ENCODE data around the gene RHOBTB1.
"Not testable (repeated sequence)": the region's sequence is repeated elsewhere in the genome, so short reads cannot be mapped to it uniquely, and the experiment has no call there.

Gene RHOBTB1

DNA sequence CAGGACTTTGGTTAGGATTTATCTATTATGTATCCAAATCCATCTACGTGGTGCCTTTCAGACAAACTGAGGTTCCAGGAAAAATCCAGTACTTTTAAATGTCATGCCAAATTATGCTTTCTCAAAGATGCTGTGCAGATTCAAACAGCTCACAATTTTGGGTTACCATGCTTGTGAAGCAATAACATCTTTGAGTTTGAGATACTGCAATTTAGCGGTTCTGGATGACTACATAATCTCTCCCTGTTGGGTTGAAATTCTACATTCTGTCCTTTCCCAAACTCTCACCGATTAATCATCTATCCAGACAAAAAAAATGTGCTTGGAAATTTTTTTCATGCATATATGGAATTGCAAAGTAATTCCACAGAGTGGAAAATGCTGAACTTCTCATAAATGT is 3.5 kb downstream of the RHOBTB1 start:
- no peak for DNase-seq

DNA sequence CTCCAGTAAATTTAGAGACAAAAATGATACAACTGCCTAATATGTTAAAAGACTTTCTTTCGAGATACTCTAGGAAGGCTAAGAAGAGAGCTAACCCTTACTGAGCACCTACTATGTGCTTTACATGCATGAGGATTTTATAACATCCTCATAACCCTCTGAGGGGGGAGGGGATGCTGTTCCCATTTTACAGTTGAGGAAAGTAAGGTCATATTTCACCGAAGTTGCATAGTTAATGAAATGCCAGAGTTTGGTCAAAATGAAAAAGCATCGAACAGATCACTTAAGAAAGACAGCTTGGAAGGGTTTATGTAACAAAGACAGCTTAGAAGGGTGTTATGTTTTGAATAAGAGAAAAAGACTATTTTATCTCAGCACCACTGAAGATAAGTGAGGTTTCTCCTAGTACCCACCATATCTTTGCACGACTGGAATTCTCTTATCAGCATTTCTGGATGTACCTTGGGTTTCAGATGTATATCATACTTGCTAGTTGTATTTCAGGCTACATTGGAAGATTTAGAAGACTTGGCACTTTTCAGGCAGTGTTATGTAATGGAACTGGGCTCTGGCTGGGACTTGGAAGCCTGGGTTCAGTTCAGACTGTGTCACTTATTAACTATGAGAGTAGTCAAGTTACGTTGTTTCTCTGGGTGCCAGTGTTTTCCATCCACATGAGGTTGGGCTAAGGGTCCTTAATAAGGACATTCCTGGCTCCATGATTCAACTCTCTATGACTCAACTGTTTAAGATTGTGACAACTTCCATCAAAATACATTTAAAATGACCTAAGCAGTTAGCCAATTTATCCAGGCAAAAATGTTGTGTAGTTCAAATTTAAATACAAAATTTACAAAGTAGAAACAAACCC is 6.0 kb downstream of the RHOBTB1 start:
- no peak for DNase-seq

DNA sequence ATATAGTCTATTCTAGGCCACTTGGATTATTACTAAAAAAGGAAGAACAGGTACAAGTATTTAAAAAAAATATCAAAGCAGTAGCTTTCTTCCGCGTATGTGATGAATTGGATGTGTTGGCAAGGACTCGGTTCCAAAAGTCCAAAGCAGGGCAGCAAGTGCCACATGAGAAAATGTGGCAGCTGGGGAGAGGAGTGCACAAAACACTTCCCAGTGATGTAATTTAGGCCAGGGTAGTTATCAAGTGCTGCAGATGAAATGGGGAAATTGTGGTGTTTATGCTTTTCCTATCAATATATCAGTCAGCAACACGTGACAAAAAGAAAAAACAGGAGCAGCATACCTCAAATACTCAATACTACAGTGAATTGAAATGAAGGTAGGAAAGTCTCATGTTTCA is 7.0 kb downstream of the RHOBTB1 start:
- DNase-seq = no peak

DNA sequence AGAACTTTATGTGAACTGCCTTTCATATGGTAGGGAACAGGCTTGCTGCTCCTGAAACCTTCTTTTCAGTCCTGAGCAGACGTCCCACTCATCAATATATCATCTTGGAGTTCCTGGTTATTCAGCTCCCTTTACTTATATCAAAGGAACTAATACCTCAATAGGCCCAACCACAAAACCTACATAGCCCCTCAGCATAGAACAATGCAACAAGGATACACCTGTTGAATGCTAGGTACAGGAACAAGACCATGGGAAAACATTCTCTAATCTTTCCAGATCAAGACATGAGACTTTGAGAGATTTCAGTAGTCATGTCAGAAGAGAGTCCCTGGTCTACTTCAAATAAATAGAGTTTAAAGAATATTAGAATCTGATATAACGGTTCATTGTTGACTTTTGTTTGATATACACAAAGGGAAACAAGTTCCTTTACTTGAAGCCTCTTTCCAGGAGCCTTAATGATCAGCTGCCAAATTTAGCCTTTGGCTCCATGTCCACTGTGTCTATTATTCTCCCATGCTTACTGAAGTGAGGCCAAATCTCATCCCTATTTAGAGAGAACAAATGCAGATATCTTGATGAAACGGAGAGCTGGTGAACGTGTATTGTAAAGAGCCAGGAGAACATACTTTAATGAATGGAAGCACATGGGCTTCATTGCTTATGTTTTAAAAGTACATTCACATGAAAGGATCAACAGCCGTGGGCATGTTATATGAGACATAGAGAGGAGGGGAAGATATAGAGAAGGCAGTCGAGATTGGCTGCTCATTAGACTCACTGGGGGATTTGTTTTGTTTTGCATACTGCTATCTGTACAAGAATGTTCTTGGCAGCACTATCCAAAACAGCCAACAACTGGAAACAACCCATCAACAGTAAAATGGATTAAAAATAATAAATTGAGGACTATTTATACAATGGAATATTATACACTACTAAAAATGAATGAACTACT is 9.5 kb downstream of the RHOBTB1 start:
- DNase-seq = no peak

DNA sequence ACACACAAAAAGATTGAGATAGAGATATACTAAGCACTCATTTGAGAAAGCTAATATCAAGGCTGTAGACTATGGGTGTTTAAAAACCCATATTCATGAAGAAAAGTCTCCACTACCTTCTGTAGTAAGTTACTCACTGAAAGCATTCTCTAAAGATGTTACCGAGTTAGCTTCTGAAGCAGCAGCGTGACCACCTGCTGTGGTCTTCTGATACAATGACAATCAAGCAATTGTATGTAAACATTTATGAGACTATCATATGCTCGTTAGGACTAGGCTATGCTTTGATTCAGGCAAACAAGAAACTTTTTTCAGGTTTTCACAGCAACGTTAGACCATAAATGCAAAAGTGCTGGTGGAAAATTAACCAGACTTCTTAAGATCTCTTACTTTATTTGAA is 11.2 kb downstream of the RHOBTB1 start:
- DNase-seq = no peak

DNA sequence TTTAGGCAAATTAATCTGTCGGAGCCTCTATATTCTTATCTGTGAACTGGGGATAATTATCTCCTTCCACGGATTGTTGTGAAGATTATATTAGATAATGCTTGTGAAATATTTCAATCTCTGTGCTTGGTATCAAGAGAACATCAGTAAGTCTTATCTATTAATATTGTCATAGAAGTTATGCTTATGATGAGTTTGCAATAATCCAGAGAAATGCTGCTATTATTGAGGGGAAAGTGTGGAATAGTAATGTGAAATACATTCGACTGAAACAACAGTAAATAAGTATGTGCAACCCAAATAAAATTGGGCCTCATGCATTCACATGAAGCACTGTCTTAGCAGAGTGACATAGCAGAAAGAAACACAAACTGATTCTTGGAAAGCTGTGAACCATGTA is 13.7 kb downstream of the RHOBTB1 start:
- no peak for DNase-seq

DNA sequence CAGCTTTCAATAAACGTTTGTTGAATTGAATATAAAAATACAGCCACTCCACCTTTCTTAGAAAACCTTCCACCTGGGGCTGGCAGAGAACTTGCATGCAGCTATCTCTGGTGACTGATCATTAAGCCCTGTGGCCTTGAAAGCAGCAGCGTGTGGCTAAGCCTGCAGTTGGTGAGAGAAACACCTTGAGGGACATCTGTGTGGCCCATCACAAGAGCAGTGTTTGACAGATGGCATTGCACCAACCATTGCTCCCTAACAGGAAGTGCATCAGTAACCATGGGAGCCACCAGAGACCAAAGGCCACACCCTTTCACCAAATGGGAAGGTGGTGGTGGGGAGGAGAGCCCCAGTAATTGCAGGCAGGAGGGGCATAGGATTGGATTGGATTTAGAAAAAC is 22.4 kb downstream of the RHOBTB1 start:
- DNase-seq = no peak

DNA sequence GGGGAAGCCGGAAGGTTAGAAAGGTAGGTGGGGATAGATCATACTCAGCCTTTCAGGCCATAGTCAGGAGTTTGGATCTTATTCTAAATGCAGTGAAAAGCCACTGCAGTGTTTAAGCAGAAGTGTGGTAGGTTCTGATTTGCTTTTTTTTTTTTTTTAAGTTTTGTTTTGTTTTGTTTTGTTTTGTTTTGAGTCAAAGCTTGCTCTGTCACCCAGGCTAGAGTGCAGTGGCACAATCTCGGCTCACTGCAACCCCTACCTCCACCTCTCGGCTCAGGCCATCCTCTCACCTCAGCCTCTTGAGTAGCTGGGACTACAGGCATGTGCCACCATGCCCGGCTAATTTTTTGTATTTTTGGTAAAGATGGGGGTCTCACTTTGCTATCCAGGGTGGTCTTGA is 23.5 kb downstream of the RHOBTB1 start:
- DNase-seq = no peak

DNA sequence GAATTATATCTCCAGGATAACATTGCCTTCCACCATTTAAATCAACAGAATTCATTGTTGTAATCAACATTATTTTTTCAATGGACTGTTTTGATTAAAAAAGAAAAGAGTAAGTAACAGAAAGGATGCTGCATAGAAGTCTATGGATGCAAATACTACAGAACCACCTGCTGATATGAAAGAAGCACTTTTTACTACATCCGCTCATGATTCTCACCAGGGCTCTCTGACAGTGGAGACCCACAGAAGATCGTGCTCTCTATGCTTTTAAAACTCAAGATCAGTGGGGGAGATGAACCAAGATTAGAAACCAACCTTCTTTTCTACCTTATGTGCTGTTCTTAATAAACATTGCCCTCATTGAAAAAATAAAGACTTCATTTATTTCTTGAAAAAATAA is 24.4 kb downstream of the RHOBTB1 start:
- no peak for DNase-seq

DNA sequence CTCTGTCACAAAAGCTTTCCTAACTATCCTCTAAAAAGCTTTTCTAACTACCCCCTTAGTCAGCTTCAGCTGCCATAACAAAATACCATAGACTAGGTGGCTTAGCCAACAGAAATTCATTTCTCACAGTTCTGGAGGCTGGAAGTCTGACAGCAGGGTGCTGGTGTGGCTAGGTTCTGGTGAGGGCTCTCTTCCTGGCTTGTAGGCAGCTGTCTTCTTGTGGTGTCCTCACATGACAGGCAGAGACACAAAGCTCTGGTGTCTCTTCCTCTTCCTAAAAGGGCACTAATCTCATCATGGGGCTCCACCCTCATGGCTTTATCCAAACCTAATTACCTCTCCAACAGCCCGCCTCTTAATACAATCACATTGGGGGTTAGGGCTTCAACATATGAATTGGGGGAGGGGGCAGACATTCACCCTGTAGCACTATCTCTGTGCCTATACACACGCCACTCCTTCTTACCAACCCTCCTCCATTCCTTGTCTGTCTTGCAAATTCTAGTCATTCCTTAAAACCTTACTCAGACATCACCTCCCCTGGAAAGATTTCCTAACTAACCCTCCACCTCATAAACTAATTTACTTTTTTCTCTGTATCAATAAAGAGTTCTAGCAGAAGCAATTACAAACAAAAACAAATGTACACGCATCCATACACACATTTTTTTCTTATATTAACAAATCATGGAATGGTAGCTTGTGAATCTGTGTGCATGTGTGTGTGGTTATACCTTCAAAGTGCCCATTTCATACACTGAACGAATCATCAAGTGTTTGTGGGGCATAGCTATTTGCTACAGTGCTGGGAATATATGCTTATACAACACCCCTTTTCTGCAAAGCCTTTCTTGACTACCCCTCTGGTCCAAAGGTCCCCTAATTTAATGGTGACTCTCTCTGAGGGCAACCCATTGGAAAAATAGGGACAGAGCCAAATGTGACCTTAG is 26.4 kb downstream of the RHOBTB1 start:
- DNase-seq = no peak

DNA sequence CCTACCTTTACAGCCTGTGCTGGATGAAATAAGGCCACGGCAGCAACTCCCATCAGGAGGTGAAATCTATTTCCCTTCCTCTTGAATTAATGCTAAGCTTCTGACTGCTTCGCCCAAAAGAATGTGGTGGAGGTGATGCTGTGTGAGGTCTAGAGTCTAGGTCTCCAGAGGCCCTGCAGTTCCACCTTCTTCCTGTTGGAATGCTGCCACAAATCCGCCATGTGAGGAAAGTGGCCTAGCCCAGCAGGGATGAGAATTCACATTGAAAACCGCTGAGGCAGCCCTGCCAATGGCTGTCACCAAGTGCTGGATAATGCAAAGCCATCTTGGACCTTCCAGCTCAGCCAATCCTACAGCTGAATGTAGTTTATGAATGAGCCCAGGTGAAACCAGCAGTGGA is 28.0 kb downstream of the RHOBTB1 start:
- DNase-seq = no peak

DNA sequence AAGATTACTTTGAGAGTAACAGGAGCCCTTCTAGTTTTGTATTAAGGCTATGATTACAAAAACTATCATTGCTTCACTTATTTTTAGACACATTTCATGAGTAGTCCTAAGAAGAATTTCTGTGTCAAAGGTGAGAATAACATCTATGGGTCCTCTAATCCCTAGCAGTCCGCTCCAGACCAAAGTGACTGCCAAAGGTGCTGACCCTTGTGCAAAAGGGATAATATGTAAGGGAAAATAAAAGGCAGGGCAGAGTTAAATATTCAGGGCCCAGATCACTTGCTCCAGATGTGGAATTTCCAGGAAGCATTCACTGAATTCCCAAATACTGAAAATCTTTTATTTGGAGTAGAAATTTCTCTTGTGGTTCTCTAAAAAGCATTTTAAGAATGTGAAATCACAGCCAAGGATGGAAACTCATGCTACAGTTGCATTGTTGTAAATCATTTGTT is 29.3 kb downstream of the RHOBTB1 start:
- DNase-seq = no peak

DNA sequence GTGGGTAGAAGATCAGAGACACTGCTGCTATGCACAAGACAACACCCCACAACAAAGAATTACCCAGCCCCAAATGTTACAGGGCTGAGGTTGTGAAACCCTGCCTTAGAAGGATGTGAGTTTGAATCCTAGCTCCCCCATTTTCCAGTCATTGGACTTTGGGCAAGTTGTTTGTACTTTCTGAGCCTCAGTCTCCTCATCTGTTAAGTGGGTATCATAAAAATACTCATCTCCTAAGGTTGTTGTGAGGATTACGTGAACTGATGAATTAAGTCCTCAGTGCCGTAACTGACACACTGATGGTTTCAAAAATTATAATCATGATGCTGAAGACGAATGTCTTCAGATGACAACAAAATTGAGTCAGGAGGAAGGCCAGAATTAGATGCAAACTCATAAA is 30.3 kb downstream of the RHOBTB1 start:
- DNase-seq = no peak

DNA sequence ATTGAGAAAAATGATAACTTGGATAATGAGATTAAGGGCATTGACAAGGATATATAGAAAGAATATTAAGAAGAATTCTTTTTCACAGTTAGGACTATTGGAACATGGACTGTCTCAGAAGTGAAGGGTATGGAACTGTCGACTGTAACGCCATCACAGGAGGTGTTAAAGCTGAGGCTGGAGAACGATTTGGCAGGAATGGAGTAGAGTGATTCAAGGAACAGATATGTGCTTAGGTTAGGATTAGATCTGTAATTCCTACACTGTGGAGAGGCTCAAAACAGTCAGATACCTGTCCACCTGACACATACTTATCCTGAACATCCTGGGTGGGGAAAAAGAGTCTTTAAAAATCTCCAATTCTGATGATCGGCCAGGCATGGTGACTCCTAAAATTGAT is 30.9 kb downstream of the RHOBTB1 start:
- DNase-seq = no peak

DNA sequence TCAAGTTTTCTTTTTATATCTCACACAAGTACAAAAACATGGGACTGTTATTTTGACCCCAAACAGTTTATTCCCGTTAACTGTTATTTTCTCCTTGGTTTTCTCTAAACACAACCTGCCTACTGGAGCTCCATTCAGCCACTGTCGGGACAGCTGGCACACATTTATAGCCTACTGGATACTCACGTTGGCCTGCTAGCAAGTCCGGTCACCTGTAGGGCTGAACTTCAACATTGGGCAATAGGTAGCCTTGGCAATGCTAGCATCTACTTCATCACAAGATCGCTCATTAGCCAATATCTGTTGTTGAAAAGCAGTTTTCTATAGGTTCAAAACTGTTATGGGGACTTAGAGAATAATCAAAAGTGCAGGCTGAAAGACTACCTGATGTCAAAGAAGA is 32.3 kb downstream of the RHOBTB1 start:
- no peak for DNase-seq

DNA sequence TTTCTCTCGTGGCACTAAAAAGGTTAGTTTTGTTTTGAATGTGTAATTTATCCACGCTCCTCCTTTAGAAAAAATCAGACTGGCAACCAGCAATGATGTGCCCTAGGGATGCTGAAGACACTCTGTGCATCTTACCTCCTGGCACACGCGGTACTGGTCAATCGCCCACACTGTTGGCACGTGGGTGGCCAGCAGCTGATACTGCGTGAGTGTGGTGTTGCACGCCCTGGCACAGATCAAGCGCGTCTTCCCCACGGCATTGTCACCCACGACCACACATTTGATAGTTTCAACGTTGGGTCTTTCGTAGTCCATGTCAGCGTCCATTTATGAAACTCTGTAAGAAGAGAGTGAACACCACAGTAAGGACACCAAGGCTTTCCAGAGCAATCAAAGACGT is 32.8 kb downstream of the RHOBTB1 start:
- no peak for DNase-seq

DNA sequence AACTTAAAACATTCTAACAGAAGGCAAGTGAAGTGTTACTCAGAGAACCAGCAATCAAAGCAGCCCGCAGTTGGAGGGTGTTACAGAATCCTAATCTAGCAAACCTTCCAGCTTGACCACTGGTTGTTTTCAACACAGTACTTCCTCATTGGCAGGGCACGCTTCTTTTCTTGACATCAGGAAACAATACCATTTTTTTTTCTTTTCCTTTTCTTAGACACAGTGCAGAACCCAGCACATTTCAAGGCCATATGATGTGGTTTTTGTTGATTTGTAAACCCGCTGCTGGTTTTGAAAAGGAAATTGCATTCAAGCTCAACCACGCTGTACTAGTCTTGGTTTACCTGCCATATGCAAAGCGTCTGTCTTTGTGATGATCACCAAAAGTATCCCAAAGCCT is 33.4 kb downstream of the RHOBTB1 start:
- no peak for DNase-seq

DNA sequence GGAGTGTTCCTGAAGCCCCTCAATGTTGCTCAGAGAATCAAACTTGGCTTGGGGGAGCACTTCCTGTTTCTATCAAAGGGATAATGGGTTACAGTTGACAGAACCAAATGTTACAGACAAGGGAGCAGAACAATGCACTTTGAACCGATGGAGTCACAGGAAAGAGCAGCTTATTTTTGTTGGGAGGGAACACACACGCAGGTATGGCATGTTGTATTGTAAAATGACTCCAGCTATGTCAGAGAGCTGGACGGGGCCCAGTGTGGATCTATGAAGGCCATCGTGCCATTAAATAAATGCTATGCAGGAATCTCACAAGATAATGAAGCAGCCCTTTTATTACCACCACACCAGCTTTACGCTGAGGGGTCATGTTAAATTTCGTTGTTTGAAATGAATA is 35.1 kb downstream of the RHOBTB1 start:
- no peak for DNase-seq

DNA sequence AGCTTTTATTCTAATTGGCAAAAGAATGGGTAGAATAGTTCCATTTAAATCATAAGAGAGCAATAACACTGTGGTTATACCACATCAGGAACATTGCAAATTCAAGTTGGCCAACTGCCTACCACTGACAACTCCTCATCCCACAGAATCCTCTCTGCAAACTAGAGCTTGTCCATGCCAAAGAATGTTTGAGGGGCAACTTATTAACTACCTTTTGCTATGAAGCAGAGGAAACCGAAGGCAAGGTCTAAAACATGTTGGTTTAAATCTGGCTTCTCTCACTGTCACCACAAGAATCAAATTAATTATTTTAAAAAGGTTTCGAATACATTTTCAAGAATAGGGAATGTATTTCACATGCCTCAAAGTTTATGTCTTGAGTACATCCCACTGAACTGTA is 36.0 kb downstream of the RHOBTB1 start:
- DNase-seq = no peak

DNA sequence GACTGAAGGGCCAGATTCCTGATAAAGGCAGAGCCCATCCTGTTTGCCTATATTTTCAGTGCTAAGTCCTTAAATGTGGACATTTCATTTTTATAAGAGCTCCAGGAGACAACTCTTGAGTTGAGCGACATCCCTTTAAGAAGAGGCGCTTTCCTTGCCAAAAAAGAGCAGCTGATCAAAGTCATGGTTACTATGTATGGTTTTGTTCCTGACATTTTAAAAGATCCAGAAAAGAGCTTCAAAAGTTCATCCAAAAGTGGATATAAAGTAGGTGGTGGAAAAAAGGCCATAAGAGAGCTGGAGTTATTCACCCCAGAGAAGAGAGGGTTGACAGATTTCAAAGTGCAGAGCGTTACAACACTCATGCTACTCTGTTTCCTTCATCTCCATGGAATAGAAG is 36.7 kb downstream of the RHOBTB1 start:
- DNase-seq = no peak

DNA sequence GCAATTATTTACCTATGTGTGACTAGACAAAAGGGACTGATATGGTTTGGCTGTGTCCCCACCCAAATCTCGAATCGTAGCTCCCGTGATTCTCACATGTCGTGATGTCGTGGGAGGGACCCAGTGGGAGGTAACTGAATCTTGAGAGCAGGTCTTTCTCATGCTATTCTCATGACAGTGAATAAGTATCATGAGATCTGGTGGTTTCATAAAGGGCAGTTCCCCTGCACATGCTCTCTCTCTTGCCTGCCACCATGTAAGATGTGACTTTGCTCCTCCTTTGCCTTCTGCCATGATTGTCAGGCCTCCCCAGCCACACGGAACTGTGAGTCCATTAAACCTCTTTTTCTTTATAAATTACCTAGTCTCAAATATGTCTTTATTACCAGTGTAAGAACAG is 37.2 kb downstream of the RHOBTB1 start:
- DNase-seq = not testable (repeated sequence)

DNA sequence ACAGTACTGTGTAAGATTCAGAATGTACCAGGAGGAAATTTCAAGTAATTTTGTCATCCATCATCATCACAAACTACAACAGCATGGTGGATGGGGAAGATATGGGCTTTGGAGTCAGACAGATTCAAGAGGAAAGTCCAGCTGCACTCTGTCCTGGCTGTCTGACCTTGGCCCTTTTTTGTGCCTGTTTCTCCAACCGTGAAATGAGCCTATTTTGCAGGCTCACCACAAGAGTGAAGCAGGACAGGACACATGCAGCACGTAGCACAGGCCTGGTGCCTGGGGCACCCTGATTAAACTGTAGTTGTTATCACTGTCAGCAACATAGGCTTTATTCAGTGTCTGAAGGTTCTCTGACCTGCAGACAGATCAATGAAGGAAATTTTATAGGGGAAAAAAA is 37.6 kb downstream of the RHOBTB1 start:
- no peak for DNase-seq

DNA sequence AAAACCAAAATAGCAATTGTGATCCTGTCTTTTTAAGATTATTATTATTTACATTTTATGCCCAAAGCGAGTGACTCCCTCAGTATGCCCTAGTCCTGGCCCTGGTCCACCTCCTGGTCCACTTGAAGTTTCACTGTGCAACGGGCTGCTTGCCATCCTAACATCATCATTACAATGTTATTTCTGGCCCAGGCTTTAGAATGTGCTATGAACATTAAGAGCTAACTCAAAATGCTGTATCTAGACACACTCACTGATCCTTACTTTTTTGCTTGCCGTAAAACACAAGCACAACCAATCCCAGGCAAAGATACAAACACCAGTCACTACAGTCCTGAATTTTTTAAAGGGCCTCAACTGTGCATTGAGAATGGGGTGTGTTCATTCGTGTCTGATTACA is 38.4 kb downstream of the RHOBTB1 start:
- no peak for DNase-seq

Data from stimulated activated CD8-positive, alpha-beta memory T cell treated with anti-CD3 and anti-CD28 coated beads, Interleukin-4, amount 100 ng/mL, for 48 hours (primary cell).